BJ (cell line): Measurements from ENCODE around the gene TTLL5. TPM values are rescaled to one million over a fixed set of nuclear protein-coding genes. Genes with fewer than 3 reads are reported as not detected.

Source experiments
- CTCF ChIA-PET: fragments of 350-600 bp; formaldehyde crosslinking; extraction: SDS; loops from one replicate; lab custom pipeline; 2021; ENCODE audit warnings: antibody characterized with exemption, inconsistent platforms; lab: Yijun Ruan, JAX
- POLR2A ChIA-PET: fragments of 300-600 bp; sonication (Branson Sonifier 250); formaldehyde crosslinking; extraction: SDS; loops from one replicate; lab custom pipeline; 2021; ENCODE audit warnings: antibody characterized with exemption; lab: Charles Lee
- DNase-seq: peaks from one replicate; pipeline ENCODE4 v3.0.0-alpha.2; 2011; ENCODE audit warnings: low read depth
- H3K27me3 ChIP-seq: 2 replicates; pipeline ENCODE4 v1.6.0; 2011; ENCODE audit warnings: low read length; ENCODE audit not compliant: control insufficient read depth, insufficient read depth
- H3K36me3 ChIP-seq: 2 replicates; pipeline ENCODE4 v1.5.1; 2011; ENCODE audit warnings: low read length; ENCODE audit not compliant: control insufficient read depth, insufficient read depth
- H3K4me3 ChIP-seq: 2 replicates; pipeline ENCODE4 v1.5.1; 2011; ENCODE audit warnings: low read depth, mild to moderate bottlenecking, control low read depth, low read length
- CTCF ChIP-seq: IDR thresholded peaks from 2 replicates; pipeline ENCODE4 v1.5.1; 2011; ENCODE audit warnings: low read depth, mild to moderate bottlenecking, control low read depth, inconsistent platforms, low read length, moderate library complexity; ENCODE audit not compliant: insufficient read depth
- polyA plus RNA-seq: library from polyadenylated mRNA; depleted of rRNA; stranded (reverse); fragments of >200 nt; gene quantifications from 2 replicates; pipeline ENCODE4 v1.2.3, GENCODE V29; 2011

The TTLL5 gene
- polyA plus RNA-seq, 1 experiment: 9.9 TPM

DNA sequence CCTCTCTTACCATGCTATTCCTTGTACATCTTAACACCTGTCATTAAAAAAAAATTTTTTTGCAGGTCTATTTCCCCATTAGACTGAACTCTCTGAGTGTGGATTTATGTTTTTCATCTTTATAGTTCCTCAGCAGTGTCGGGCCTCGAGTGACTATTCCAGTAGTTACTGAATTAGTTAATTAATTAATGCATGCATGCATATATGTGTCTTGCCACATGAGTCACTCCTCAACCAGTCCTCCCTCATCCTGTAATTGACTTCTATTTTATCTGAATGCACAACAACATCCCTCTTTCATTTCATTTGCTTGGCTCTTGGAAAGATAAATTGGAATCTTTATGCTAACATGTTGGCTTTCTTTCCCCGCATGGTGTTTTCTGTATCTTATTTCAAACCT lies 36.0 kb upstream of the TTLL5 start:
- no peak for TF ChIP-seq CTCF
- H3K36me3 ChIP-seq: no peaks in the 10 kb centered on the region
- no peak for DNase-seq
- no peaks in the 10 kb centered on the region; the same call in 1 of the 2 replicates for H3K27me3 ChIP-seq
- H3K4me3 ChIP-seq: no peak overlapping the region
- CTCF ChIA-PET: interaction anchor here (1.0 to 1.6 kb wide), 2 partner anchors 13 to 16 kb away, joined by 3 to 7 read pairs; no protein-coding TSS in a partner anchor
- POLR2A ChIA-PET: no interaction called here

GRCh38 chr14:75626396-75626795 lies 34.6 kb upstream of the TTLL5 start:
- Histone ChIP-seq H3K36me3 (no peaks in the 10 kb centered on the region), H3K27me3 (peaks cover 2% of the 10 kb centered on the region), H3K4me3 (no peak overlapping the region)
- ChIA-PET CTCF (no interaction called here), POLR2A (no interaction called here)
- no peak for TF ChIP-seq CTCF
- DNase-seq: no peak

- no peak for DNase-seq
- H3K36me3 ChIP-seq: no peaks in the 10 kb centered on the region
- ChIA-PET CTCF (no interaction called here), POLR2A (no interaction called here)
- no peak for TF ChIP-seq CTCF
- no peak overlapping the region for H3K4me3 ChIP-seq
- peaks cover 2% of the 10 kb centered on the region for H3K27me3 ChIP-seq
Measured at GRCh38 chr14:75626863-75627262, 34.2 kb upstream of the TTLL5 start.

DNA sequence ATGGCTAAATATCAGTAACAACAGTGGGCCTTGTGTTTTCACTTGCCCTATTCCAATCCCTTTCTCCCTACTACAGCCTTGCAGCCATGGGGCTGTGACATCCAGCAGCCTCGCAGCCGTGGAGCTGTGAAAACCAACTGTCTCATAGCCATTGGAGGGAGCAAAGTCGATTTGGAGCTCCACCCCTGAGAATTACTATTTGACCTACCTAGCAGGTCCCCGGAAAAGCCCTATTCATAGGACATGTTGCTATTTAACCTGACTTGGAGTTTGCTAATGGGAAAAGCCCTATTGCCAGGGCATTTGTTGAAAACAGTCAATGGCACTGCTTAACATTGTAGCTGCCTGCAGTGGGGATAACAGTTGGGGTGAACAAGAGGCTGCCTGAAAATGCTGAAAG lies 33.6 kb upstream of the TTLL5 start:
- Histone ChIP-seq H3K27me3 (peaks cover 2% of the 10 kb centered on the region), H3K4me3 (no peak overlapping the region), H3K36me3 (no peaks in the 10 kb centered on the region)
- ChIA-PET POLR2A (no interaction called here), CTCF (interaction anchor here (1.4 to 2.4 kb wide), 2 partner anchors 10 to 50 kb away, joined by 3 to 7 read pairs; no protein-coding TSS in a partner anchor)
- no peak for TF ChIP-seq CTCF
- no peak for DNase-seq

DNA sequence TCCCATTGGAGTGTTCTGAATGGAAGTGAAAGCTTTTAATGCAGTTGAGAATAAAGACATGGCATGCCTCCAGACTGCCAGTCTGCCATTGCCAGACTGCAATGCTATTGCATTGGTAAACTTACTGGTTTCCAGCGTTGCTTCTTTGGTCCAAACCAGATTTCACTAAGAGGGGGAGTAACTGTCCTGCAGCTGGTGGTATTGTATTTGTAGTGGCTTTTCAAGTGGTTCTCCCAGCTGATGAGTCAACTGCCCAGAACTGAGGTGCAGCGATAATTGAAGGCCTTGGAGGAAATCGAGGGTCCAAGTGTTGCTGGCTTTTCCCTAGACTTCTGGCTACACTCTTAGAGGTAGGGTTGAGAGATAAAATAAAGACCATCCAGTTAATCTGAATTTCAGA lies 32.2 kb upstream of the TTLL5 start:
- DNase-seq: no peak
- ChIA-PET POLR2A (no interaction called here), CTCF (interaction anchor here (1.3 to 2.4 kb wide), 2 partner anchors 15 to 52 kb away, joined by 3 to 7 read pairs; no protein-coding TSS in a partner anchor)
- Histone ChIP-seq H3K4me3 (no peak overlapping the region), H3K27me3 (peaks cover 2% of the 10 kb centered on the region), H3K36me3 (no peaks in the 10 kb centered on the region)
- no peak for TF ChIP-seq CTCF
